Activated B cell treated with CpG ODN at 0.5 μM for 24 hours (primary cell): ENCODE results near the gene ATP2B2. TPM values are rescaled to one million over a fixed set of nuclear protein-coding genes. Genes with fewer than 3 reads are reported as not detected.
"Not testable (repeated sequence)": the region's sequence is repeated elsewhere in the genome, so short reads cannot be mapped to it uniquely, and the experiment has no call there.

ENCODE experiments used
- ATAC-seq: fragments of 200-7000 bp; cut with Tn5 transposase; one replicate; pipeline ENCODE4 v1.10.0; 2021; ENCODE audit warnings: low read depth, mild to moderate bottlenecking, moderate library complexity
- CTCF ChIA-PET: fragments of 350-600 bp; sonication (Branson Sonifier 250); formaldehyde crosslinking; loops from one replicate; lab custom pipeline; 2021; ENCODE audit warnings: antibody characterized with exemption; lab: Charles Lee
- POLR2A ChIA-PET: fragments of 350-600 bp; sonication (Branson Sonifier 250); formaldehyde crosslinking; loops from one replicate; lab custom pipeline; 2021; ENCODE audit warnings: antibody characterized with exemption; lab: Charles Lee
- DNase-seq: peaks from one replicate; pipeline ENCODE4 v3.0.0; 2022
- H3K27ac Mint-ChIP-seq: one replicate; pipeline ENCODE4 v1.8.0; 2020; ENCODE audit warnings: mixed read lengths
- H3K27me3 Mint-ChIP-seq: one replicate; pipeline ENCODE4 v1.8.0; 2021; ENCODE audit warnings: mixed read lengths
- H3K36me3 Mint-ChIP-seq: one replicate; pipeline ENCODE4 v1.8.0; 2021; ENCODE audit warnings: low read depth, mixed read lengths
- H3K4me1 Mint-ChIP-seq: one replicate; pipeline ENCODE4 v1.8.0; 2021; ENCODE audit warnings: mixed read lengths
- H3K4me3 Mint-ChIP-seq: one replicate; pipeline ENCODE4 v1.8.0; 2020; ENCODE audit warnings: mild to moderate bottlenecking, mixed read lengths
- H3K9me3 Mint-ChIP-seq: one replicate; pipeline ENCODE4 v1.8.0; 2020; ENCODE audit warnings: mixed read lengths
- CTCF ChIP-seq: fragments of 200-600 bp; IDR thresholded peaks from one replicate; pipeline ENCODE4 v1.8.0; 2022; ENCODE audit warnings: antibody characterized with exemption, mild to moderate bottlenecking
- intact Hi-C: fragments of 100-400 bp; cut with micrococcal nuclease; formaldehyde crosslinking; loops from one replicate; pipeline ENCODE4 v1.15.1; 2024
- total RNA-seq: library from RNA; stranded (reverse); gene quantifications from 2 replicates; pipeline ENCODE4 v1.2.3, GENCODE V29; 2022

ATP2B2 gene
- total RNA-seq, 1 donor from 2014 or later, result not detected

- ATAC-seq, result no peak
- H3K4me1 Mint-ChIP-seq, result peaks cover 6% of the 10 kb centered on the region
- TF ChIP-seq CTCF, result no peak
- peaks cover 2% of the 10 kb centered on the region for H3K9me3 Mint-ChIP-seq
- DNase-seq, result no peak
- no peaks in the 10 kb centered on the region for H3K36me3 Mint-ChIP-seq
- intact Hi-C loops, result no loop called here
- H3K4me3 Mint-ChIP-seq, result no peak overlapping the region
- H3K27ac Mint-ChIP-seq, result no peak overlapping the region
- POLR2A ChIA-PET, result no interaction called here
- peaks cover 16% of the 10 kb centered on the region for H3K27me3 Mint-ChIP-seq
- CTCF ChIA-PET, result no interaction called here
Observed at GRCh38 chr3:10547841-10548783, 42.7 kb upstream of the ATP2B2 start.

GRCh38 chr3:10547413-10547812 lies 42.0 kb upstream of the ATP2B2 start:
- POLR2A ChIA-PET, result no interaction called here
- no peaks in the 10 kb centered on the region for H3K36me3 Mint-ChIP-seq
- H3K4me1 Mint-ChIP-seq, result peaks cover 3% of the 10 kb centered on the region
- intact Hi-C loops, result no loop called here
- no peak for TF ChIP-seq CTCF
- peaks cover 14% of the 10 kb centered on the region for H3K27me3 Mint-ChIP-seq
- no peak overlapping the region for H3K27ac Mint-ChIP-seq
- DNase-seq (no peak), ATAC-seq (no peak)
- no peak overlapping the region for H3K4me3 Mint-ChIP-seq
- H3K9me3 Mint-ChIP-seq, result peaks cover 9% of the 10 kb centered on the region
- CTCF ChIA-PET, result no interaction called here

- CTCF ChIA-PET, result no interaction called here
- peaks cover 12% of the 10 kb centered on the region for H3K27me3 Mint-ChIP-seq
Observed at GRCh38 chr3:10546820-10547263, 41.5 kb upstream of the ATP2B2 start.

GRCh38 chr3:10546181-10546624 lies 40.8 kb upstream of the ATP2B2 start:
- no peak for ATAC-seq
- POLR2A ChIA-PET, result no interaction called here
- H3K4me3 Mint-ChIP-seq, result no peak overlapping the region
- no peaks in the 10 kb centered on the region for H3K4me1 Mint-ChIP-seq
- CTCF ChIA-PET, result no interaction called here
- intact Hi-C loops, result no loop called here
- no peak overlapping the region for H3K27ac Mint-ChIP-seq
- H3K9me3 Mint-ChIP-seq, result peaks cover 14% of the 10 kb centered on the region
- peaks cover 12% of the 10 kb centered on the region for H3K27me3 Mint-ChIP-seq
- TF ChIP-seq CTCF, result no peak
- no peaks in the 10 kb centered on the region for H3K36me3 Mint-ChIP-seq
- no peak for DNase-seq

More at GRCh38 chr3:10546820-10547263, 41.5 kb upstream of the ATP2B2 start:
- Mint-ChIP-seq H3K4me3 (no peak overlapping the region), H3K27ac (no peak overlapping the region), H3K9me3 (peaks cover 10% of the 10 kb centered on the region), H3K36me3 (no peaks in the 10 kb centered on the region), H3K4me1 (no peaks in the 10 kb centered on the region)
- no peak for TF ChIP-seq CTCF
- intact Hi-C loops, result no loop called here
- POLR2A ChIA-PET, result no interaction called here
- no peak for ATAC-seq
- no peak for DNase-seq

GRCh38 chr3:10542518-10542917 lies 37.1 kb upstream of the ATP2B2 start:
- Mint-ChIP-seq H3K4me1 (no peaks in the 10 kb centered on the region), H3K9me3 (peaks cover 18% of the 10 kb centered on the region), H3K27me3 (peaks cover 14% of the 10 kb centered on the region), H3K4me3 (no peak overlapping the region), H3K36me3 (no peaks in the 10 kb centered on the region), H3K27ac (no peak overlapping the region)
- no peak for TF ChIP-seq CTCF
- CTCF ChIA-PET, result no interaction called here
- POLR2A ChIA-PET, result no interaction called here
- intact Hi-C loops, result no loop called here
- no peak for DNase-seq
- ATAC-seq, result no peak

GRCh38 chr3:10540347-10540746 lies 35.0 kb upstream of the ATP2B2 start:
- H3K4me3 Mint-ChIP-seq, H3K27ac Mint-ChIP-seq, DNase-seq, H3K4me1 Mint-ChIP-seq, intact Hi-C loops, CTCF ChIA-PET, ATAC-seq, POLR2A ChIA-PET, H3K36me3 Mint-ChIP-seq: not testable (repeated sequence)
- peaks cover 14% of the 10 kb centered on the region for H3K27me3 Mint-ChIP-seq
- H3K9me3 Mint-ChIP-seq, result peaks cover 18% of the 10 kb centered on the region
